KBM-7 (cell line): Measurements from ENCODE around the gene GOLGA6L9.
"Not testable (repeated sequence)": the region's sequence is repeated elsewhere in the genome, so short reads cannot be mapped to it uniquely, and the experiment has no call there.

Source experiments
- DNase-seq: peaks from one replicate; pipeline ENCODE4 v3.0.0-alpha.2; 2015
- in situ Hi-C: fragments of 300-500 bp; cut with MboI; formaldehyde crosslinking; loops from 2 replicates; pipeline ENCODE4 v1.14.3; 2020; ENCODE audit warnings: low sequenced_read_pairs, low pct_unique_long_range_greater_than_20kb, mixed read lengths

The GOLGA6L9 gene

GRCh38 chr15:82429693-82430092 is at the start of gene GOLGA6L9:
Gene GOLGA6L9 (plus strand): TSS chr15:82429816. CDS start chr15:82430080, 264 bp downstream.
- DNase-seq, in situ Hi-C loops: not testable (repeated sequence)

GRCh38 chr15:82381330-82381955 is 48.2 kb upstream of the GOLGA6L9 start:
- in situ Hi-C loops, DNase-seq: not testable (repeated sequence)

GRCh38 chr15:82387209-82387608 is 42.4 kb upstream of the GOLGA6L9 start:
- DNase-seq, in situ Hi-C loops: not testable (repeated sequence)

- in situ Hi-C loops, result not testable (repeated sequence)
Measured at GRCh38 chr15:82390152-82390551, 39.5 kb upstream of the GOLGA6L9 start.

GRCh38 chr15:82392077-82392476 is 37.5 kb upstream of the GOLGA6L9 start:
- in situ Hi-C loops, DNase-seq: not testable (repeated sequence)

More at GRCh38 chr15:82390152-82390551, 39.5 kb upstream of the GOLGA6L9 start:
- not testable (repeated sequence) for DNase-seq

- DNase-seq, result no peak
- in situ Hi-C loops, result no loop called here
Measured at GRCh38 chr15:82393671-82394070, 35.9 kb upstream of the GOLGA6L9 start.

- DNase-seq, in situ Hi-C loops: not testable (repeated sequence)
Measured at GRCh38 chr15:82395788-82396187, 33.8 kb upstream of the GOLGA6L9 start.

GRCh38 chr15:82397817-82398216 is 31.8 kb upstream of the GOLGA6L9 start:
- in situ Hi-C loops, result no loop called here

GRCh38 chr15:82398785-82399184 is 30.8 kb upstream of the GOLGA6L9 start:
- in situ Hi-C loops, result no loop called here
- DNase-seq, result no peak

More at GRCh38 chr15:82397817-82398216, 31.8 kb upstream of the GOLGA6L9 start:
- DNase-seq, result no peak

- DNase-seq, result peak; percentile 76
- in situ Hi-C loops, result not testable (repeated sequence)
Measured at GRCh38 chr15:82399366-82400103, 30.1 kb upstream of the GOLGA6L9 start.

- DNase-seq, in situ Hi-C loops: not testable (repeated sequence)
Measured at GRCh38 chr15:82401918-82402317, 27.7 kb upstream of the GOLGA6L9 start.

- DNase-seq, in situ Hi-C loops: not testable (repeated sequence)
Measured at GRCh38 chr15:82402341-82402740, 27.3 kb upstream of the GOLGA6L9 start.

- DNase-seq, in situ Hi-C loops: not testable (repeated sequence)
Measured at GRCh38 chr15:82406211-82406610, 23.4 kb upstream of the GOLGA6L9 start.

GRCh38 chr15:82410306-82410705 is 19.3 kb upstream of the GOLGA6L9 start:
- DNase-seq, in situ Hi-C loops: not testable (repeated sequence)

GRCh38 chr15:82411595-82411994 is 18.0 kb upstream of the GOLGA6L9 start:
- DNase-seq, in situ Hi-C loops: not testable (repeated sequence)

- DNase-seq, result not testable (repeated sequence)
Measured at GRCh38 chr15:82414525-82415191, 15.0 kb upstream of the GOLGA6L9 start.

GRCh38 chr15:82420516-82420915 is 9.1 kb upstream of the GOLGA6L9 start:
- in situ Hi-C loops, DNase-seq: not testable (repeated sequence)

More at GRCh38 chr15:82414525-82415191, 15.0 kb upstream of the GOLGA6L9 start:
- in situ Hi-C loops, result not testable (repeated sequence)

GRCh38 chr15:82420966-82421365 is 8.7 kb upstream of the GOLGA6L9 start:
- DNase-seq, in situ Hi-C loops: not testable (repeated sequence)

GRCh38 chr15:82427117-82427516 is 2.5 kb upstream of the GOLGA6L9 start:
- DNase-seq, in situ Hi-C loops: not testable (repeated sequence)
